ENCODE results near the gene GYS1.

The GYS1 gene

DNA sequence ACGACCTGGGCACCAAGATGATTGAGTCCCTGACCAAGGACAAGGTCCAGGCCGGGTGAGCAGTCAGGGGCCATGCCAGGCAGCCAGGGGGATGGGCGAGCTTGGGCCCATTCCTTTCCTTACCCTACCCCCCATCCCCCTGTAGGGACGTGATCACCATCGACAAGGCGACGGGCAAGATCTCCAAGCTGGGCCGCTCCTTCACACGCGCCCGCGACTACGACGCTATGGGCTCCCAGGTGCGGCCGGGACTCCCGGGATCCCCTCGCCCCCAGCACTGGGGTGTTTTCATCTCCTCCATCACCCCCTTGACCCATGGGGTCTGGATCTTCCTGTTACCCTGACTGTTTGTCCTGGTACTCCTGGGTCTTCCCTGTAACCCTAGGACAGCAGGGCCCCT lies 16.7 kb upstream of the GYS1 start:
- no peaks in the 10 kb centered on the region for H3K27me3 Mint-ChIP-seq (ENCODE audit: low read depth)

DNA sequence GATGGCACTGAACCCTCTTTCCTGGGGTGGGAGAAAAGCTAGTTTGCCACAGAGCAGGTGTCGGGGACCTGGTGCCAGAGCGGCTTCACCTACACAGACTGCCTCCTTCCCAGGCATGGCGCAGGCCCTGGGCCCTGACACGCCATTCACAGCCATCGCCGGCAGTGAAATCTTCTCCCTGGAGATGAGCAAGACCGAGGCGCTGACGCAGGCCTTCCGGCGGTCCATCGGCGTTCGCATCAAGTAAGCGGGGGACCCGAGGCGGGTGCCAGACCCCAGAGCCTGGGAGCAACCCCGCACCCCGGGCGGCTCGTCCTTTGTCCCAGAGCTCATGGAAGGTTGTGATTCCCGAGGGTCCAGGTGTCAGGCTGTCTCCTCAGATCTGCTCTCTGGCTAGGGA lies 13.8 kb upstream of the GYS1 start:
- Mint-ChIP-seq H3K36me3 (ENCODE audit: low read depth) (peaks cover 19% of the 10 kb centered on the region), H3K27ac (no peak overlapping the region), H3K27me3 (ENCODE audit: low read depth) (no peaks in the 10 kb centered on the region), H3K4me1 (ENCODE audit: low read depth) (no peaks in the 10 kb centered on the region), H3K9me3 (no peaks in the 10 kb centered on the region), H3K4me3 (no peak overlapping the region)
- no peak for DNase-seq (ENCODE audit: low spot score)

More for the DNA sequence above, 16.7 kb upstream of the GYS1 start:
- DNase-seq (ENCODE audit: low spot score), result no peak
- Mint-ChIP-seq H3K36me3 (ENCODE audit: low read depth) (peaks cover 19% of the 10 kb centered on the region), H3K4me3 (no peak overlapping the region), H3K27ac (no peak overlapping the region), H3K9me3 (no peaks in the 10 kb centered on the region), H3K4me1 (ENCODE audit: low read depth) (no peaks in the 10 kb centered on the region)

DNA sequence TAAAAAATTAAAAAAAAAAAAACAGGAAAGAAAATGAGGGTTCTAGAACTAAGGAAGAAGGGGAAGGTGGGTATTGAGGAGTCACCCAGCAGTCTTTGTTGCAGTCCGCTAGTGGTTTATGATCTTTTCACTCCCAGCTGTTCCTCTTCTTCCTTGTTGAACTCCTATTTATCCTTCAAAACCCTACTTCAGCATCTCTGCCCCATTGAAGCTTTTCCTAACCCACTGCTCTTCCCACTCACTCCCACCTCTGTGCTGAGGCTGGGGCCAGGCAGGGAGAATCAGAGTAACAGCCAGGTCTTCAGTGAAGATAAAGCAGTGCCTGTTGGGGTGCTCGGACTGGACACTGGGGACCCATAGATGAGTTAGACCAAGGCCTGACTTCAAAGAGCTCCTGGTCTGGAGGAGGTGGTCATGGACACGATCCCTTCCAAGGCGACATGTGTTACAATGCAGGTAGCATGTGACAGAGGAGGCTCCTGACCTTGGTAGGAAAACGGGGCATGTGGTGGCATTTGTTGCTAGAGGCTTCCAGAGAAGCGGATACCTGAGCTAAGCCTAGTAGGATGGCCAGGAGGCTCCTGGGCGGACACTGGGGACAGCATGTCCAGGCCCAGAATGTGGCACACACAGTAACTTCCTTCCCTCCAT lies 12.0 kb upstream of the GYS1 start:
- Mint-ChIP-seq H3K4me3 (no peak overlapping the region), H3K27ac (no peak overlapping the region), H3K36me3 (ENCODE audit: low read depth) (peaks cover 18% of the 10 kb centered on the region), H3K9me3 (no peaks in the 10 kb centered on the region), H3K27me3 (ENCODE audit: low read depth) (no peaks in the 10 kb centered on the region), H3K4me1 (ENCODE audit: low read depth) (no peaks in the 10 kb centered on the region)
- no peak for DNase-seq (ENCODE audit: low spot score)

DNA sequence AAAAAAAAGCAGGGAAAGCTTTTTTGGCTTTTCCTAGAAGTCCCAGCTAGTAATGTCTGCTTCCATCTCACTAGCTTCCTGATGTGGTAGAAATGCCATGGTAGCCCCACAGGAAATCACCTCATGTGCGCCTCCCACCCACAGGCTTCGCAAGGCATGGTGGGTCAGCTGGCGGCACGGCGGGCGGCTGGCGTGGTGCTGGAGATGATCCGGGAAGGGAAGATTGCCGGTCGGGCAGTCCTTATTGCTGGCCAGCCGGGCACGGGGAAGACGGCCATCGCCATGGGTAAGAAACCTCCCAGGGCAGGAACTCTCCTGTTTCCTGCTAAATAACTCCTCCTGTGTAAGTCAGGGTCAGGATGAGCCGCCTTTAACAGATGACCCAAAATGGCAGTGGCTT lies 11.0 kb upstream of the GYS1 start:
- H3K36me3 Mint-ChIP-seq (ENCODE audit: low read depth), result peaks cover 20% of the 10 kb centered on the region
- no peaks in the 10 kb centered on the region for H3K27me3 Mint-ChIP-seq (ENCODE audit: low read depth)
- peaks cover 6% of the 10 kb centered on the region for H3K4me1 Mint-ChIP-seq (ENCODE audit: low read depth)
- no peak overlapping the region for H3K4me3 Mint-ChIP-seq
- DNase-seq (ENCODE audit: low spot score), result no peak
- no peak overlapping the region for H3K27ac Mint-ChIP-seq
- H3K9me3 Mint-ChIP-seq, result no peaks in the 10 kb centered on the region

DNA sequence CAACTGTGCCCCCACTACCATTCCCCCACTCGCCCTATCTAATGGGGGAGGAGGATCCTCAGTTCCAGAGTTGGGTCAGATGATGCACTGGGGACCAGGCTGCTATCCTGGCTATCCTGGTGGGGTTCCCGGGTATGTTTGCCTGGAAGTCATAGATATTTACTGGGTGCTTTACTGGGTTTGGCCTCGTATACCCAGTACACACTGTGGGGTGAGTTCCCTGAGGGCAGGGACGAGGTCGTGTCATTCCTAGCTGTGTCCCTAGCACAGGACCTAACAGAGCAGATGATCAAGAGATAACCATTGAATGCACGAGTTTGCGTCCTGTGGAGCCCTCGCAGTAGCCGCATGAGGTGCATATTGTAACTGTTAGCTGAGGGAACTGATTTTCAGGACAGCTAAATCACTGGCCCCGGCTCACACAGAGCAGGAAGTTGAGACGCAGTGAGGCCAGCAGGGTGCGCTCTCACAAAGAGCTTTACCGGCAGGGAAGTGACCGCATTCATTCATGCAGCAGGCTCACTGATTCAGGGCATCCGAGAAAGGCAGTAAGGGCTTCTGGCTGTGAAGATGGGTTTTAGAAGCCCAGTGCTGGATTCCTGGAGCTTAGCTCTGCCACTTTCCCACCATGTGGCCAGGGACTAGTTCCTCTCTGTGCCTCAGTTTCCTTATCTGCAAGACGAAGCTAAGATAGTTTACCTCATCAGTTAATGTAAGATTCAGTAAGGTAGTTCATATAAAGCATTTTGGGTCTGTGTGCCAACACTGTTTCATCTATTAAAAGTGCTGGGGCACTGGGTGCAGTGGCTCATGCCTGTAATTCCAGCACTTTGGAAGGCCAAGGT lies 6.6 kb upstream of the GYS1 start:
- H3K27ac Mint-ChIP-seq, result peak overlapping the region; percentile 26

DNA sequence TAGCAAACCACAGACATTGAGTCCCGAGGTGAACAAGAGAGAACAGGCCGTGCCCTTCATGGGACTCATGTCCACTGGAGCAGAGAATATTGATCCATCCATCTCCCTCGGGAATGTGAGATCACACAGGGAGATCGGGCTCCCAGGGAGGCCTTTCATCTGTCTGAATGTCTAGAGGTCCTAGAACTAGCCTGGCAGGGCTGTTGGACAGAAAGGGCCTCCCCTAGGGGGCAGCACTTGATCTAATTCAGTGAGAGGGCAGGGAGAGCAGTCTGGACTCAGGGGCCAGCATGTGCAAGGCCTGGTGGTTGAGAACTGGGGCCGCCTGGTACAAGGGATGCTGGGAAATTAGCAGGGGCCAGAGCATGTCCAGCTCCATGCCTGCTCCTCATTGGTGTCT lies 4.9 kb upstream of the GYS1 start:
- Mint-ChIP-seq H3K36me3 (ENCODE audit: low read depth) (peaks cover 17% of the 10 kb centered on the region), H3K27ac (no peak overlapping the region), H3K9me3 (no peaks in the 10 kb centered on the region), H3K4me3 (no peak overlapping the region), H3K4me1 (ENCODE audit: low read depth) (peaks cover 18% of the 10 kb centered on the region), H3K27me3 (ENCODE audit: low read depth) (no peaks in the 10 kb centered on the region)
- peak; percentile 41 for DNase-seq (ENCODE audit: low spot score)

More for the DNA sequence above, 6.6 kb upstream of the GYS1 start:
- H3K9me3 Mint-ChIP-seq, result no peaks in the 10 kb centered on the region
- peaks cover 18% of the 10 kb centered on the region for H3K36me3 Mint-ChIP-seq (ENCODE audit: low read depth)
- no peak overlapping the region for H3K4me3 Mint-ChIP-seq
- H3K27me3 Mint-ChIP-seq (ENCODE audit: low read depth), result no peaks in the 10 kb centered on the region
- peaks cover 14% of the 10 kb centered on the region for H3K4me1 Mint-ChIP-seq (ENCODE audit: low read depth)
- DNase-seq (ENCODE audit: low spot score), result peak; percentile 47

DNA sequence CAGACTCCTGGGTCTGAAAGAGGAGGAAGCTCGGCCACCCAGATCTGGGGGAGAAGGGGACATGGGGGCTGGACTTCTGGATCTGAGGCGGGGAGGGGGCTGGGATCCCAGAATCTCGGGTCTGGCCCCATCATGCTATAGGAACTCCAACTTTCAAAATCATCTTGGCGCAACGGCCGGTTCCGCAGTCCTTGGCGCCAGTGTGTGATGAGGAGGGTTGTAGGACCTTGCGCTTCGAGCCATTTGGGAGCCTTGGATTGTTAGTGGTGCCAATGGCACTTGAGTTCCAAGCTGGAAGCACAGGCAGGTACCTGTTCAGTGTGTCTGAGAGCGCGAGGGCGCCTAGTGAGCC lies 902 bp upstream of the GYS1 start:
- Mint-ChIP-seq H3K9me3 (no peaks in the 10 kb centered on the region), H3K4me3 (peak overlapping the region; percentile 90), H3K27ac (peak overlapping the region; percentile 97), H3K36me3 (ENCODE audit: low read depth) (peaks cover 21% of the 10 kb centered on the region), H3K4me1 (ENCODE audit: low read depth) (peaks cover 25% of the 10 kb centered on the region), H3K27me3 (ENCODE audit: low read depth) (no peaks in the 10 kb centered on the region)
- peak; percentile 11 for DNase-seq (ENCODE audit: low spot score)

DNA sequence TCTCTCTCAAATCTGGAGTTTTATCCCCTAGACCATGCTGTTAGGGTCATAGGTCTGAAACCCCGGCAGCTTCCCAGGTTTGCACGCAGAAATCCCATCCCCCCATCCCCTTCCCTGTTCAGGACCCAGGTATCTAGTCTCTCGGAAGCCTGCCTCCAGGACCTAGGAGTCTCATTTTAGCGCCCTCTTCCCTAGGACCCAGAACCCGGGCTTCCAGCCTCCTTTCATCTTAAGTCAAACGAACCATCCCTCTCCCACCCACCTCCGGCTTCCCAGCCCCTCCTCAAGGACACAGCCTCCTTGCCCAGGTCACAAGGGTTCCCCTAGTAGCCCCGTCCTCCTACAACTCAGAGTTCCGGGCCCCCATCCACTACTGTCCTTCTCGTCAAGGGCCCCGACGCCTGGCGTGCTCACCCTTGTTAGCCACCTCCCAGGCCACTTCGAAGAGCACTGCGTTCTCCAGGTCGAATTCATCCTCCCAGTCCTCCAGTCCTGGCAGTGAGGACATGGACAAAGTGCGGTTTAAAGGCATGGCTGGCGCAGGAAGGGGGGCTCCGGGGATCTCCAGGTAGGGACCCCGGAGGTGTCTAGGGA lies 431 bp downstream of the GYS1 start:
- Mint-ChIP-seq H3K4me1 (ENCODE audit: low read depth) (peaks cover 27% of the 10 kb centered on the region), H3K27ac (peak overlapping the region; percentile 97), H3K27me3 (ENCODE audit: low read depth) (no peaks in the 10 kb centered on the region), H3K9me3 (no peaks in the 10 kb centered on the region), H3K36me3 (ENCODE audit: low read depth) (peaks cover 28% of the 10 kb centered on the region), H3K4me3 (peak overlapping the region; percentile 90)
- no peak for DNase-seq (ENCODE audit: low spot score)

DNA sequence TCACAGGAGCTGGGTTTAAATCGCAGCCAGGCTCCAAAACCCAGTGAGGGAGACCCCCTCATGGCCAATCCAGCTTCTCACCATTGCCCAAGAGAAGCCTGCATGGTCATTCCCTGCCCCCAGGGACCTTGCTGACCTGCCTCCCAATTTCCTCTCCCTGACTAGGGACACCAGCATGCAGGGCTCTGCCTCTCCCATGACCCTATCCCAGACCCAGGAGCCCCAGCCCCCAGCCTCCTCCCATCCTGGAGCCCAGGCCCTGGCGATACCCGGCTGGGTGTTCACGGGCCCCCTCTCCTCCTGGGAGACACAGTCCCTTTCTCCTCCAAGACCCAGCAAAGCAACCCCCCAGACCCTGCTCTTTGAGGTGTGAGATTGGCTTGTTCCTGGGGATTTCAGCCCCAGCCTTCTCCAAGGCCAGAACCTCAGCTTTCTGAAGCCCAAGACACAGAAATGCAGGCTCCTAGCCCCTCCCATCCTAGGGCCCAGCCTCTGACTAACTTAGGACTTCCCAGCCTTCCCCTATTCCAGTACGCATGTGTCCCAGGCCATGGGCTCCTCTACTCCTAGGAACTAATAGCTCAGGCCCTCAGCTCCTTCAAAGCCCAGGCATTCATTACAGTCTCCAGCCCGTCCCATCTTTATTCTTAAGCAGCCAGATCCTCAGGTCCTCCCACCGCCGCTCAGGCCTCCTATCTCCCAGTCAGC lies 1.1 kb downstream of the GYS1 start:
- H3K27me3 Mint-ChIP-seq (ENCODE audit: low read depth), result no peaks in the 10 kb centered on the region
- peaks cover 27% of the 10 kb centered on the region for H3K4me1 Mint-ChIP-seq (ENCODE audit: low read depth)
- peak; percentile 5 for DNase-seq (ENCODE audit: low spot score)
- H3K9me3 Mint-ChIP-seq, result no peaks in the 10 kb centered on the region
- peaks cover 27% of the 10 kb centered on the region for H3K36me3 Mint-ChIP-seq (ENCODE audit: low read depth)
- H3K4me3 Mint-ChIP-seq, result peak overlapping the region; percentile 90
- H3K27ac Mint-ChIP-seq, result peak overlapping the region; percentile 97

DNA sequence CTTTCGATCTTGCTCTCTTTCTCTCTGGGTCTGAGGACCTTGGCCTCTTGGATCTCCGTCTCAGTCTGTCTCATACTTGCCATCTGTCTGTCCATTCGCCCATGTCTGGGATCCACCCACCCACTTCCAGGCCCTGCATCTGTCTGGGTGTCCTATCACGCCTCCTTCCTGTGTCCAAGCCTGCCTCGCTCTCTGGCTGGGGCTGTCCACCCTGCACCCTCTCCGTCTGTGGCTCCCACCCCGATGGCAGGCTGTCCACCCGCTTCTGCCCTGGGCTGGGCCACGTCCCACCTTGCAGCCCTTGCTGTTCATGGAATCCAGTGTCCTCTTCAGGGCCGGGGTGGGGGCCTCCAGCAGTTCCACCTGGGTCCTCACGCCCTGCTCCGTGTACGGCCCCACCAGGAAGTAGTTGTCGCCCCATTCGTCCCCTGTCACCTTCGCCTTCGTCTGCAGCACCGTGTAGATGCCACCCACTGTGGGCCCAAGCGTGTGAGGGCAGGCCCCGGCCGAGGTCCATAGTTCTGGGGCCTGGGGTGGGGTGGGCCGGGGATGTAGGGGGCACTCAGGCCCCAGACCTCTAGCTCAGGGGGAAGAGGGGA lies 2.0 kb downstream of the GYS1 start:
- no peaks in the 10 kb centered on the region for H3K9me3 Mint-ChIP-seq
- H3K27ac Mint-ChIP-seq, result no peak overlapping the region
- H3K4me3 Mint-ChIP-seq, result no peak overlapping the region
- peaks cover 27% of the 10 kb centered on the region for H3K4me1 Mint-ChIP-seq (ENCODE audit: low read depth)
- DNase-seq (ENCODE audit: low spot score), result no peak
- H3K36me3 Mint-ChIP-seq (ENCODE audit: low read depth), result peaks cover 29% of the 10 kb centered on the region
- H3K27me3 Mint-ChIP-seq (ENCODE audit: low read depth), result no peaks in the 10 kb centered on the region

DNA sequence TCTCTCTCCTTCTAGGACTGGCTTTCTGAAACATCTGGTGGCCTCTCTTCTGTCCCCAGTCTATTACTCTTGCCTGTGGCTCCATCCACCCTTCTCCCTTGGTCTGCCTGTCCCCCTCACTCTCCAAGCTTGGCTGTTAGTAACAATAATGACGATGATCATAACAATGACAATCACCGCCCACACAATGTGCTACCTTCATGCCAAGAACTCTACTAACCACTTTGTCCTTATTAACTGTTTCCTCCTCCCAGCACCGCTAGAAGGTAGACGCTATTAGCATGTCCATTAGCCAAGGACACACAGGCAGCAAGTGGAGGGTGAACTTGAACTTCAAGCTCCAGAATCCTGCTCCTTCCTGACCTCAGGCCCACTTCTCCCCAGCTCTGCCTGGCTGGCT lies 2.7 kb downstream of the GYS1 start:
- DNase-seq (ENCODE audit: low spot score), result no peak
- H3K4me3 Mint-ChIP-seq, result peak overlapping the region; percentile 20
- H3K4me1 Mint-ChIP-seq (ENCODE audit: low read depth), result peaks cover 26% of the 10 kb centered on the region
- H3K27me3 Mint-ChIP-seq (ENCODE audit: low read depth), result no peaks in the 10 kb centered on the region
- H3K36me3 Mint-ChIP-seq (ENCODE audit: low read depth), result peaks cover 32% of the 10 kb centered on the region
- peak overlapping the region; percentile 65 for H3K27ac Mint-ChIP-seq
- no peaks in the 10 kb centered on the region for H3K9me3 Mint-ChIP-seq

DNA sequence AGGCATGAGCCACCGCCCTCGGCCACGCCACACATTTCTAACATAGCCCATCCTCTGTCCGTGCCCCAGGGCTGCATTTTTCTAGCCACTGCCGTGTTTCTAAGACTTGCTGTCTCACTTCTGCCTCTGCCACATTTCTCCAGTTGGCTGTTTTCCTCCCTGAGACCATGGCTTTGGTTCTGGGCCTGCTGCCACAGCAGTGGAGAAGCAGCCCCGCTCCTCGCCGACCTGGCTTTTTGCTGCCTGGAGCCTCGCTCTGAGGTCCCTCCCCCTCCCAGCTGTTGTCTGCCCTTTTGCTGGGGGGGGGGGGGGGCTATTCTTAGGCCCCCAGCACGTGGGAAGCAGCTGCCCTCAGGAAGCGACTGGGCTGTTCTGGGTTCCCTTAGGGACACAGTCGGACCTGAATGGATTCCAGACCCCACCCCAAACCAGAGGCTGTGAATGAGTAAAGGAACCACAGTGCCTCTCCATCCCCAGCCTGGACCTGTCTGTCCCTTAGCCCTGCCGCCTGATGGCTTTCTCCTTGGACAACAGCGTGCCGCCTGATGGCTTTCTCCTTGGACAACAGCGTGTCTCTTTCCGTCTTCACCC lies 3.3 kb downstream of the GYS1 start:
- no peaks in the 10 kb centered on the region for H3K9me3 Mint-ChIP-seq
- no peak overlapping the region for H3K27ac Mint-ChIP-seq
- H3K4me1 Mint-ChIP-seq (ENCODE audit: low read depth), result peaks cover 20% of the 10 kb centered on the region
- no peaks in the 10 kb centered on the region for H3K27me3 Mint-ChIP-seq (ENCODE audit: low read depth)
- no peak for DNase-seq (ENCODE audit: low spot score)
- H3K36me3 Mint-ChIP-seq (ENCODE audit: low read depth), result peaks cover 30% of the 10 kb centered on the region
- H3K4me3 Mint-ChIP-seq, result peak overlapping the region; percentile 20

DNA sequence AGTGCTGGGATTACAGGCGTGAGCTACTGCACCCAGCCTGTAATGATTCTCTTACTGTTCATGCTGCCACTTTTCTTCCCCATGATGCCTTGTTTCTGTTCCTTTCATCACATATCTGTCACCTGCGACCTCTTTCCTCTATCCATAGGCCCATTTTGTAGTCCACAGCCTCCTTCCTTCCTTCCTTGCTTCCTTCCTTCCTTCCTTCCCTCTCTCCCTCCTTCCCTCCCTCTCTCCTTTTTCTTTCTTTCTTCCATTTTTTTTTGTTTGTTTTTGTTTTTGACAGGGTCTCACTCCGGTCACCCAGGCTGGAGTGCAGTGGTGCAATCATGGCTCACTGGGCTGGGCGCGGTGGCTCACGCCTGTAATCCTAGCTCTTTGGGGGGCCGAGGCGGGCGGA lies 4.2 kb downstream of the GYS1 start:
- no peak overlapping the region for H3K4me3 Mint-ChIP-seq
- no peaks in the 10 kb centered on the region for H3K9me3 Mint-ChIP-seq
- no peak overlapping the region for H3K27ac Mint-ChIP-seq
- H3K4me1 Mint-ChIP-seq (ENCODE audit: low read depth), result peaks cover 17% of the 10 kb centered on the region
- no peaks in the 10 kb centered on the region for H3K27me3 Mint-ChIP-seq (ENCODE audit: low read depth)
- DNase-seq (ENCODE audit: low spot score), result no peak
- H3K36me3 Mint-ChIP-seq (ENCODE audit: low read depth), result peaks cover 30% of the 10 kb centered on the region

Data from T-helper 2 cell treated with Interferon-gamma antibody and Interleukin-4, amounts not matched to agents 5 μg/mL and 100 μg/mL, for 36 hours (primary cell).